Measurements from ENCODE around the gene ARV1. TPM values are rescaled to one million over a fixed set of nuclear protein-coding genes. Genes with fewer than 3 reads are reported as not detected.

Gene ARV1
- total RNA-seq, 2 donors from 2014 or later, result 8.9 to 15.4 TPM

GRCh38 chr1:230964896-230965295 lies 14.0 kb upstream of the ARV1 start:
- no peaks in the 10 kb centered on the region for H3K9me3 Mint-ChIP-seq
- no peak overlapping the region for H3K4me3 Mint-ChIP-seq
- no peak for ATAC-seq (replicated peaks)
- H3K27me3 Mint-ChIP-seq, result no peaks in the 10 kb centered on the region
- peaks cover 17% of the 10 kb centered on the region for H3K36me3 Mint-ChIP-seq (ENCODE audit: low read depth)
- no peak overlapping the region for H3K27ac Mint-ChIP-seq
- peaks cover 22% of the 10 kb centered on the region for H3K4me1 Mint-ChIP-seq

DNA sequence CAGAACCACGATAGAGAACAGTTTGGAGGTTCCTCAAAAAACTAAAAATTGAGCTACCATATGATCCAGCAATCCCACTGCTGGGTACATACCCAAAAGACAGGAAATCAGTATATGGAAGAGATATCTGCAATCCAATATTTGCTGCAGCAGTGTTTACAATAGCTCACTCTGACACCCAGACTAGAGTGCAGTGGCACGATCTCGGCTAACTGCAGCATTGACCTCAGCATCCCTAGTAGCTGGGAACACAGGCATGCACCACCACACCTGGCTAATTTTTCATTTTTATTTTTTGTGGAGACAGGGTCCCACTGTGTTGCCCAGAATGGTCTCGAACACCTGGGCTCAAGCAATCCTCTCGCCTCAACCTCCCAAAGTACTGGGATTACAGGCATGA lies 13.4 kb upstream of the ARV1 start:
- no peaks in the 10 kb centered on the region for H3K9me3 Mint-ChIP-seq
- no peak overlapping the region for H3K4me3 Mint-ChIP-seq
- ATAC-seq (replicated peaks), result no peak
- H3K36me3 Mint-ChIP-seq (ENCODE audit: low read depth), result peaks cover 14% of the 10 kb centered on the region
- H3K4me1 Mint-ChIP-seq, result peaks cover 28% of the 10 kb centered on the region
- H3K27me3 Mint-ChIP-seq, result no peaks in the 10 kb centered on the region
- no peak overlapping the region for H3K27ac Mint-ChIP-seq

DNA sequence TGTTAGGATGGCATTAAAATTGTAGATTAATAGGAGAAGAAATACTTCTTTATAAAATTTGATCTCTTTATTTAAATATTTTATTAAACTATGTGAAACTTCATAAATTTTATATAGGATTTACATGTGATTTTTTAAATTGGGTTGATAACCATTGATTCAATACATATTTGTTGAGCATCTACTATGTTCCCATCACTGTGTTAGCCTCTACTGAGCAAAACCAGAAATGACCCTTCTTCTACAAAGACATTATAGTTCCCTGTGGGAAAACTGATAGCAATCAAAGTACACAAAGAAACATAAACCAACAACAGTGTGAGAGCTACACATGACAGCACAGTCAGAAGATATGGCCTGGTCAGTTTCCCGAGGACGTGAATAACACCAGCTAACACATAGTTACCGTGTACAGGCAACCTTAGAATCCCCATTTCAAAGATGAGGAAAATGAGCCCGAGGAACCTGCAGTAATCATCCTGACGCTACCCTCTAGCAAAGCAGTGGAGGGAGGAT lies 12.5 kb upstream of the ARV1 start:
- Mint-ChIP-seq H3K4me3 (no peak overlapping the region), H3K4me1 (peaks cover 29% of the 10 kb centered on the region), H3K9me3 (no peaks in the 10 kb centered on the region), H3K27ac (no peak overlapping the region), H3K27me3 (no peaks in the 10 kb centered on the region), H3K36me3 (ENCODE audit: low read depth) (peaks cover 6% of the 10 kb centered on the region)
- no peak for ATAC-seq (replicated peaks)

- Mint-ChIP-seq H3K9me3 (no peaks in the 10 kb centered on the region), H3K36me3 (ENCODE audit: low read depth) (peaks cover 6% of the 10 kb centered on the region), H3K4me3 (no peak overlapping the region), H3K4me1 (peaks cover 44% of the 10 kb centered on the region), H3K27me3 (no peaks in the 10 kb centered on the region), H3K27ac (peak overlapping the region; percentile 66)
- no peak for ATAC-seq (replicated peaks)
Measured at GRCh38 chr1:230970432-230970831, 8.5 kb upstream of the ARV1 start.

DNA sequence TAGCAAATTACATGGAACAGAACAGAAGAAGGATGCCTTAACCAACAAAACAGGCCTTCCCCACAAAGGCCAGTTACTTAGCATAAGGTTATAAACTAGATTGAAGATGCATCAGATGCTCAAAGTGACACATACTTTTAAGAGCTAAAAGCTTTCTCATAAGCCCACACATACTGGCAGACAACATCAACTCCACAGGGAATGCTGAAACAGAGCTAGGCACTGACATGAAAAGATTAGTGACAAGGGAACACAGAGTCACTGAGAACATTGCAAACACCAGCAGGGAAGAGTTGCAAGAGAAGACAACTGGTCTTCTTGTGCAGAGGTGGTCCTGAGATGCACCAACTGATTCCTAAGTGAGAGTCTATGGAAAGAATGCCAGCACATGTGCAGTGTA lies 7.1 kb upstream of the ARV1 start:
- peaks cover 55% of the 10 kb centered on the region for H3K4me1 Mint-ChIP-seq
- peak overlapping the region; percentile 81 for H3K27ac Mint-ChIP-seq
- no peaks in the 10 kb centered on the region for H3K27me3 Mint-ChIP-seq
- peak overlapping the region; percentile 70 for H3K4me3 Mint-ChIP-seq
- no peaks in the 10 kb centered on the region for H3K9me3 Mint-ChIP-seq
- ATAC-seq (replicated peaks), result no peak
- peaks cover 18% of the 10 kb centered on the region for H3K36me3 Mint-ChIP-seq (ENCODE audit: low read depth)

- peak; percentile 87 for ATAC-seq (replicated peaks)
- Mint-ChIP-seq H3K4me1 (peaks cover 55% of the 10 kb centered on the region), H3K9me3 (no peaks in the 10 kb centered on the region), H3K4me3 (peak overlapping the region; percentile 70), H3K36me3 (ENCODE audit: low read depth) (peaks cover 24% of the 10 kb centered on the region), H3K27ac (peak overlapping the region; percentile 81), H3K27me3 (no peaks in the 10 kb centered on the region)
Measured at GRCh38 chr1:230972855-230973271, 6.0 kb upstream of the ARV1 start.

- peaks cover 44% of the 10 kb centered on the region for H3K4me1 Mint-ChIP-seq
- no peak for ATAC-seq (replicated peaks)
- no peaks in the 10 kb centered on the region for H3K27me3 Mint-ChIP-seq
- H3K27ac Mint-ChIP-seq, result peak overlapping the region; percentile 20
- H3K9me3 Mint-ChIP-seq, result no peaks in the 10 kb centered on the region
- peak overlapping the region; percentile 98 for H3K4me3 Mint-ChIP-seq
- peaks cover 17% of the 10 kb centered on the region for H3K36me3 Mint-ChIP-seq (ENCODE audit: low read depth)
Measured at GRCh38 chr1:230975636-230976035, 3.3 kb upstream of the ARV1 start.

DNA sequence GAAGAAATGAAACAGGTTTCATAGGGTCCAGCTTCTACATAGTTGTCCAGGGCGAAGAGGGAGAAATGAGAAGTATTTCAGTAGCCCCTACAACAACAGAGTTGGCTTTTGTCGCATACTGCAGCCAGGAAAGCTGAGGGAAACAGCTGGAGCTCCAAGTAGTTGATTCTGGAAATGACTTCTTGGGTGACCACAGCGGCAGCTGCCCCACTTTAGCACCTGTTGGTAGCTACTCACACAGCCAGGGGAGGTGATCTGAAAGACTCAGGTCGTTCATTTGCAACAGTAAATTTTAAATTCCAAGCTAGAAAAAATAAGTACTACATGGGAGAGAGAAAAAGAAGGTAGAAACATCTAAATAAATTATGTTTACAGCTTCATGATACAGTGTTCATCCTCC lies 2.5 kb upstream of the ARV1 start:
- Mint-ChIP-seq H3K36me3 (ENCODE audit: low read depth) (peaks cover 17% of the 10 kb centered on the region), H3K4me1 (peaks cover 44% of the 10 kb centered on the region), H3K27ac (peak overlapping the region; percentile 98), H3K9me3 (no peaks in the 10 kb centered on the region), H3K4me3 (peak overlapping the region; percentile 98), H3K27me3 (no peaks in the 10 kb centered on the region)
- ATAC-seq (replicated peaks), result no peak

- H3K4me3 Mint-ChIP-seq, result peak overlapping the region; percentile 98
- peaks cover 17% of the 10 kb centered on the region for H3K36me3 Mint-ChIP-seq (ENCODE audit: low read depth)
- peak overlapping the region; percentile 98 for H3K27ac Mint-ChIP-seq
- no peaks in the 10 kb centered on the region for H3K9me3 Mint-ChIP-seq
- ATAC-seq (replicated peaks), result no peak
- no peaks in the 10 kb centered on the region for H3K27me3 Mint-ChIP-seq
- peaks cover 37% of the 10 kb centered on the region for H3K4me1 Mint-ChIP-seq
Measured at GRCh38 chr1:230976825-230977747, 1.8 kb upstream of the ARV1 start.

GRCh38 chr1:230977761-230978490 lies 968 bp upstream of the ARV1 start:
- Mint-ChIP-seq H3K4me1 (peaks cover 29% of the 10 kb centered on the region), H3K4me3 (peak overlapping the region; percentile 98), H3K36me3 (ENCODE audit: low read depth) (peaks cover 17% of the 10 kb centered on the region), H3K27me3 (no peaks in the 10 kb centered on the region), H3K9me3 (no peaks in the 10 kb centered on the region), H3K27ac (peak overlapping the region; percentile 98)
- no peak for ATAC-seq (replicated peaks)

- no peaks in the 10 kb centered on the region for H3K9me3 Mint-ChIP-seq
- H3K36me3 Mint-ChIP-seq (ENCODE audit: low read depth), result peaks cover 24% of the 10 kb centered on the region
- H3K27me3 Mint-ChIP-seq, result no peaks in the 10 kb centered on the region
- H3K4me1 Mint-ChIP-seq, result peaks cover 20% of the 10 kb centered on the region
- no peak for ATAC-seq (replicated peaks)
- H3K4me3 Mint-ChIP-seq, result no peak overlapping the region
- H3K27ac Mint-ChIP-seq, result peak overlapping the region; percentile 93
Measured at GRCh38 chr1:230979389-230979716, 459 bp downstream of the ARV1 start.

DNA sequence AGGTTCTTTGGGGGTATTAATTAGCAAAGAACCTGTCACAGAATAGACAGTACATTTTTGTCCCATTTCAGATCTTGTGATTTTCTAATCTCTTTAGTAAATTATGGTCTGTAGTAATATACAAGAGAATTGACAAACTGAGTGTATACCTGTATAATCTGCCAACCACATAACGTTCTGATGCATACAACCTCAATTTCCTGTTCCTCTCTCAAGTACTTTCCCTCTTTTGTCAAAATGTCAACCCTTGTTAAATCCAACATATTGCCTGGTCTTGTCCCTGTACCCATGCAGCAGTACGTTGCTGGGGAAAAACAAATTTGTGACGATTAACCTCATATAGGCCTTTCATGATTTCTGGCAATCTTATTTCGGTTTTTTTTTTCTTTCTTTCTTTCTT lies 1.1 kb downstream of the ARV1 start:
- no peak overlapping the region for H3K4me3 Mint-ChIP-seq
- peaks cover 24% of the 10 kb centered on the region for H3K36me3 Mint-ChIP-seq (ENCODE audit: low read depth)
- peaks cover 16% of the 10 kb centered on the region for H3K4me1 Mint-ChIP-seq
- no peak for ATAC-seq (replicated peaks)
- no peaks in the 10 kb centered on the region for H3K27me3 Mint-ChIP-seq
- peak overlapping the region; percentile 93 for H3K27ac Mint-ChIP-seq
- H3K9me3 Mint-ChIP-seq, result no peaks in the 10 kb centered on the region

DNA sequence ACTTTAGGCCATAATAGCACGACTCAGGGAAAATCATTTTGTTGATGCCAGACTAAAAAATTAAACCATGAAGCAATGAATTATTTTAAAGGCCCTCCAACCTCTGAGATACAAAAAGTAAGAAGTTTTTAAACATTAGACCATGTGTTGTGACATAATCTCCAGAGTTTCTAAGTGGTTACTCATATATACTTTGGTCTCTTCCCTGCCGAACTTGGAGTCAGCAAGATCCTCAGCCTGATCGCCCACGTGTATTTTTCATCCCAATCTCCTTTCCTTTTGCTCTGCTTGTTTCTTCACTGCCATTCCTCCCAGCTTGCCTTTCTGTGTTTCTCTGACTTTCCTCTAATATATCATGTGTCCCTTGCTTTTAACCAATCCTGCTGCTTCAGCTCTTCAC lies 3.8 kb downstream of the ARV1 start:
- no peaks in the 10 kb centered on the region for H3K27me3 Mint-ChIP-seq
- ATAC-seq (replicated peaks), result no peak
- peaks cover 31% of the 10 kb centered on the region for H3K36me3 Mint-ChIP-seq (ENCODE audit: low read depth)
- peaks cover 6% of the 10 kb centered on the region for H3K4me1 Mint-ChIP-seq
- H3K9me3 Mint-ChIP-seq, result no peaks in the 10 kb centered on the region
- H3K27ac Mint-ChIP-seq, result no peak overlapping the region
- H3K4me3 Mint-ChIP-seq, result no peak overlapping the region

- H3K27me3 Mint-ChIP-seq, result no peaks in the 10 kb centered on the region
- ATAC-seq (replicated peaks), result no peak
- H3K36me3 Mint-ChIP-seq (ENCODE audit: low read depth), result peaks cover 36% of the 10 kb centered on the region
- no peak overlapping the region for H3K4me3 Mint-ChIP-seq
- no peaks in the 10 kb centered on the region for H3K9me3 Mint-ChIP-seq
- H3K4me1 Mint-ChIP-seq, result peaks cover 6% of the 10 kb centered on the region
- H3K27ac Mint-ChIP-seq, result no peak overlapping the region
Measured at GRCh38 chr1:230983811-230984210, 4.9 kb downstream of the ARV1 start.

Measured in activated T-helper 17 cell treated with anti-CD3 and anti-CD28 coated beads, Interleukin-2, amount 50 U/mL, for 72 hours (primary cell).